Stimulated activated CD8-positive, alpha-beta memory T cell treated with anti-CD3 and anti-CD28 coated beads, Interleukin-2, amount 100 ng/mL, for 48 hours (primary cell): ENCODE measurements around the gene MAB21L3.
"Not testable (repeated sequence)": the region's sequence is repeated elsewhere in the genome, so short reads cannot be mapped to it uniquely, and the experiment has no call there.

Experiments used
- DNase-seq, 2 donors: peaks; one replicate each; pipeline ENCODE4 v3.0.0-alpha.2; 2020; ENCODE audit warnings: low read depth in 2 of 2

The MAB21L3 gene

DNA sequence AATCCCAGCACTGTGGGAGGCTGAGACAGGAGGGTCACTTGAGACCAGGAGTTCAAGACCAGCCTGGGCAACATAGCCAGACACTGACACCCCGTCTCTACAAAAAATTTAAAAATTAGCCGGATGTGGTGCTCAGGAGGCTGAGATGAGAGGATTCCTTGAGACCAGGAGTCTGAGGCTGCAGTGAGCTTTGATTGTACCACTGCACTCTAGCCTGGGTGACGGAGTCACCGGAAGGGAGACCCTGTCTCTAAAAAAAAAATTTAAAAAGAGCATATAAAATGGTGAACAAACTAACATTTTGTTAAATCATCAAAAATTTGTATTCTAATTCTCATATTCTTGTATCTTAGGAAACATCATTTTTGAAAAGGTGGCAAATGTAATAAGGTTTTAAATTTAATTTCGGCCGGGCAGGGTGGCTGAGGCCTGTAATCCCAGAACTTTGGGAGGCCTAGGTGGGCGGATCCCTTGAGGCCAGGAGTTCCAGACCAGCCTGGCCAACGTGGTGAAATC, 27.1 kb downstream of the MAB21L3 start:
- no peak for DNase-seq

DNA sequence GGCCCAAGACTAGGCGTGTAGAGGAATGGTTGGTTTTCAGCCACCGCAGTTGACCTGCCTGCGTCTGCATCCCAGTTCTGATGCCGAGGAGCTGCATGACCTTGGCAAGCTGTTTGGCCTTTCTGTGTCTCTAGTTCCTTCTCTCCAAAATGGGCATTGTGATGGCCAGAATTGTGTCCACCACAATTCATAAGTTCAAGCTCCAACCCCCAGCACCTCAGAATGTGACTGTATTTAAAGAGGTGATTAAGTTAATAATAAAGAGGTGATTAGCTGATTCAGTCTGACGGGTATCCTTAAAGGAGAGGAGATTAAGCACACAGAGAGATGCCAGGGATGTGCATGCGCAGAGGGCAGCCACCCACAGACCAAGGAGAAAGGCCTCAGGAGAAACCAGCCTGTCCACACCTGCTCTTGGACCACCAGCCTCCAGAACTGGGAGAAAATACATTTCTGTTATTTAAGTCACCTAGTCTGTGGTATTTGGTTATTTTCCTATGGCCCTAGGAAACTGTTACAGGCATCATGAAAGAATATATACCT, 28.5 kb downstream of the MAB21L3 start:
- DNase-seq, result no peak

DNA sequence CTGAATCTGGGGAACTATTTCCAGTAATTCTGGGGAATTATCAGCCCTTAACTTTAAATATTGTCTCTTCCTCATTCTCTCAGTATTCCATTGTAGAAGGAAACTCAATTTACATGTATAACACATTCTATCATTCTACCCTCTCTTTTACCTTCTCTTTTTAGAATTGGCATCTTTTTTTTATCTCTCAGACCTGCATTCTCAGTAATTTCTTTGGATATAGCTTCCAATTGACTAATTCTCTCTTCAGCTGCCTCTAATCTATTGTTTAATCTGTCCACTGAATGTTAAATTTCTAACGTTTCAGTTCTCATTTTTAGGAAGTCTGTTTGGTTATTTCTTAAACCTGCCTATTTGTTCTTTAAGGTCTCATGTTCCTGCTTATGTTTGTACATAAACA, 33.0 kb downstream of the MAB21L3 start:
- no peak for DNase-seq

DNA sequence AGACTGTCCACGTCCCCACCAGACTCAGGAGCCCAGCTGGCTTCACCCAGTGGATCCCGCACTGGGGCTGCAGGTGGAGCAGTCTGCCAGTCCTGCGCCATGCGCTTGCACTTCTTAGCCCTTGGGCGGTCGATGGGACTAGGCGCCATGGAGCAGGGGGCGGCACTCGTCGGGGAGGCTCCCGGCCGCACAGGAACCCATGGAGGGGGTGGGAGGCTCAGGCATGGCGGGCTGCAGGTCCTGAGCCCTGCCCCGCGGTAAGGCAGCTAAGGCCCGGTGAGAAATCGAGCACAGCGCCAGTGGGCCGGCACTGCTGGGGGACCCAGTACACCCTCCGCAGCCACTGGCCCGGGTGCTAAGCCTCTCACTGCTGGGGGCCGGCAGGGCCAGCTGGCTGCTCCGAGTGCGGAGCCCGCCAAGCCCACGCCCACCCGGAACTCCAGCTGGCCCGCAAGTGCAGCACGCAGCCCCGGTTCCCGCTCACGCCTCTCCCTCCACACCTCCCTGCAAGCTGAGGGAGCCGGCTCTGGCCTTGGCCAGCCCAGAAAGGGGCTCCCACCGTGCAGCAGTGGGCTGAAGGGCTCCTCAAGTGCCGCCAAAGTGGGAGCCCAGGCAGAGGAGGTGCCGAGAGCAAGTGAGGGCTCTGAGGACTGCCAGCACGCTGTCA, 35.4 kb downstream of the MAB21L3 start:
- not testable (repeated sequence) for DNase-seq

DNA sequence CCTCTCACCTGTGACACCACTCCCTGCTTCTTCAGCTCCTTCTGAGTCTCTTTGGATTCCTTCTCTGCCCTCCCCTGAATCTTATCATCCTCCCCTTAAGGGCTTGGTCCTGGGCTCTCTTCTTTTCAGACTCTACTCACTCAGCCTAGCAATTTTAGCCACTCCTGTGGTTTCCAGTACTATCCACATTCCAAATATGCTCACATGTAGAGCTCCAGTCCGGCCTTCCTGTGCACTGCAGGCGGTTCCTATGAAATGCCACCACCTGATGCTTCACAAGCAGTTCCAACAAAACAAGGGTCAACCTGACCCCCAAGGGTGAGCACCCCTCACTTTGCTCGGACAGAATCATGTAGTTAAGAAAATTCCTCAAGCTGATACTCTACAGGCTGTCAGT, 35.9 kb downstream of the MAB21L3 start:
- DNase-seq, result no peak

DNA sequence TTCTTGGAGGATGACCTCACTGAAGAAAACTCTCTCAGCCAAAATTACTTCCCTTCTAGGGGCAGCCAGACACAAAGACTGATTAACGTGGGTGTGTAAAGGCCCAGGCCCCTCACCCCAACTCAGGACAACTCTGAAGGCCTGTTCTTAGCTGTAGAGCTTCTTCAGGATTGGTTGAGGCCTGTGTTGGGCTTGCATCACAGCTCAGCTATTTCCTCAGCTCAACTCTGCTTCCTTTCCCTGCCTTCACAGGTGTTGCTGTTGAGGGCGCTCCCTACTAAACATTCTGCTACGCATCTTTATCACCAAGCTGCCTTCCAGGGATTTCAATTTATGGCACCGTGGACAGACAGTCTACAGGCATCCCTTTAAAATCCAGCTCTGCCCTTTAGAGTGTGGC, 36.8 kb downstream of the MAB21L3 start:
- no peak for DNase-seq

DNA sequence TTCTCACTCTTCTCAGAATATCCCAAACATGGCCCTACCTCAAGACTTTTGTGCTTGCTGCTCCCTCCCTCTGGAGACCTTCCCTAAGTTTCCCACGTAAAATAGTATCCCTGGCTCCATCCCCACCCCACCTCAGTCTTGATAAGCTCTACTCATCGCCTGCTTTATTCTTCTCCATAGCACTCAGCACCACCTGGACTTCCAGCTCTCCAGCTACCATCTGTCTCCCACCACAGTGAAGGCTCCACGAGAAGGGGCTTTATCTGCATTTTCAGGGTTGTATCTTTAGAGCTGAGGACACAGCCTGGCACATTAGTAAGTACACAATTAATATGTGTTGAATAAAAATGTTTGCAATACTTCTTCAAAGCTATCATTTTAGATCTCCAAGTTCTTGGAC, 37.8 kb downstream of the MAB21L3 start:
- no peak for DNase-seq

DNA sequence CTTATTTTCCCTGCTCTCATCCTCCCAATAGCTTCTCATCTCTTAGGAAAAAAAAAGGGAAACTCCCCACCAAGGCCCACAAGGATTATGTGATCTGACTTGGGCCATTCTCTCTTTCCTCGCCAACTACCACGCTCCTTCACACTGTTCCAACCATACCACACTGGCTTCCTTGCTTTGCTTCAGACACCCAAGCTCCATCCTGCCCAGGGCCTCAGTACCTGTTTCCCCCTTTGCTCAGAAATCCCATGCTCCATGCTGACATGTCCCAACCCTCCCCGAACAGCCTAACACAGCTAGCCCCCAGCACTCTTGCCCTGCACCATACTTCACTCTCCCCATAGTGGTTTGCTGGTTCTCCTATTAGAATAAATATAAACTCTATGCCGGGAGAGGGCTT, 39.2 kb downstream of the MAB21L3 start:
- no peak for DNase-seq

DNA sequence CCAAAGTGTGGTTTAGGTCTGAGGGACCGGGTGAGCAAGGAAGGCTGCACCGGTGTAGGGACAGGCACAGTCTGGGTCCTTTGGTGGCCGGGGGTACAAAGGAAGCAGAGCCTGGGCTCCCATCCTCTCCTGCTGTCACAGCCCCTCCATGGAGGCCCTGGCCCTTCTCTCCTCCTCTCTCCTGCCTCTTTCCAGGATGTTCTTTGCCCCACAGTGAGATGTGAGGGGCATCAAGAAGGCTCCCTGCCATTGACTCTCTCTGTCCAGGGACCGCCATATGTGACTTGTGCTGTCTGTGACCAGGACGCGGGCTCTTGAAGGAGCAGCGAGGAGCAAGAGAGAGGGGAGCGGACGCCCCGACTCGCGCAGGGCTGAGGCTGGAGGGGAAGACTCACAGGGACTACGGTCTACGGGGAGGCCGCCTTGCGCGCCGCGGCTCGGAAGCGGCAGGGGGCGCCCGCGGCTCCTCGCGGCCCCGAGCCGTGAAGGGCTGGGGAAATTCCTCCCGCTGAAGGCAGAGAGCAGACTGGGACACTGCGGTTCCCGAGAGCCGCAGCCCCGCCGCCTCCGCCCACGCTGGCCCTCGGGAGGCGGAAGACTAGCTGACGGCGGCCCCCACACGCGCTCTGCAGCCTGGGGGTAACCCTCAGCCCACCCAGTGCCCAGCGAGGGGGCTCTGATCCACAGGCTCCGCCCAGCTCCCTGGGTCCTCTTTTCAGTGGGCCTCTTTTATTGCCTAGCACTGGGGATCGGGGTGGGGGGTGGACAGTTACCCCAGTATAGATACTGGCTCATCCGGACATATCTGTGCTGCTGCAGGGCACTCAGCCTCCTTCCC, 40.8 kb downstream of the MAB21L3 start:
- peak; percentile 69 to 74 for DNase-seq

DNA sequence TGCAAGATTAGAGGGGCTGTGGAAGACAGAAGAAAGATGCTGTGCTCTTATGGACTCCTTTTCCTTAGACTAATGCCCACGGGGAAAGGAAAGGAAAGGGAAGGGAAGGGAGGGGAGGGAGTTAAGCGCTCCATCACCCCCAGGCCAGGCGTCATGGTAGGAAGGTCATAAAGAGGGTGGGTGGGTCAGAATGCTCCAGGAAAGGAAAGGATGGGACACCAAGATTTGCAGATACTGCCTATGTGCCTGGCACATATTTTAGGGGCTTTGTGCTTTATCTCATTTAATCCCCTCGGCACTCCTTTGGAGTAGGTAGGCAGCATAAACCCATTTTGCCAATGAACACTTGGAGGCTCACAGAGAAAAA, 41.4 kb downstream of the MAB21L3 start:
- no peak for DNase-seq

DNA sequence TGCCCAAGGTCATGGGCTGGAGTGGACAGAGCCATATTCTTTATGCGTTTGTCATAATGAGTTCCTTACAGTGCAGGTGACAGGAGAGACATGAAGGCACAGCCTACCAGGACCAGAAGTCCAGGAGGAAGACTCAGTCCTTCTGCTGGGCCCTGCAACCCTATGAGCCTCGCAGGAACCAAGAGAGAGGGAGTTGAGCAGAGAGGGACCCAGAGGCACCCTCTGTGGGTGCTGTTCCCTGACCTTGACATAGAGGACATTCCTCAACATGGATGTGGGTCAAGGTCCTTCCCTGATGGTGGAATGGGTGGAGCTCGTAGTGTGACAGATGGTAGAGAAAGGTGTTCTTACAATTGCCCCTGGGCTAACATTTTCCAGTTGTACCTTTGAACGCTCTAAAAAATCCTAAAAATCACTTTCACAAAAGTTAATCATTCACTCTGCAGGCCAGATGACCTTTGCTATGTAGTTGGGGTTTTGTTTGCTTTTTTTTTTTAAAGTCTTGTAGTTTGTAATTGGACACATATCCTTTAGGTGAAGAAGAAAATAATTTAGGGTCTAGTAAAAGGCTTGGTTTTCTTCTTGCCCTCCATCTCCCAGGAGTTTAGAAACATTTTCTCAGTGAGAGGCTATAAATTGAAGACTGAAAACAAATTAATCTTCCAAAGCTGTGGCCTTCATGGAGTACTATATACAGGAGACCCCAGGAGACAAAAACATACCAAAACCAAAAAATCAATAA, 41.9 kb downstream of the MAB21L3 start:
- no peak for DNase-seq

DNA sequence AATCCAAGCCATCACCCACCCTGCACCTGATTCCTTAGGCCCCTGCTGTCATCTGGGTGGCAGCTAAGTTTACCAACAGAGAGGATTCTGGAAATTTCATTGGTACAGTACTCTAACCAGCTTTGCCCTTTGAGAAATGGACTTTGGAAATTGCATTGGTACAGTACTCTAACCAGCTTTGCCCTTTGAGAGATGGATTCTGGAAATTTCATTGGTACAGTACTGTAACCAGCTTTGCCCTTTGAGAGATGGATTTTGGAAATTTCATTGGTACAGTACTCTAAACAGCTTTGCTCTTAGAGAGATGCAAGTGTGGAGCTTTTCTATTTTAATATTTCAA, 42.5 kb downstream of the MAB21L3 start:
- no peak for DNase-seq

DNA sequence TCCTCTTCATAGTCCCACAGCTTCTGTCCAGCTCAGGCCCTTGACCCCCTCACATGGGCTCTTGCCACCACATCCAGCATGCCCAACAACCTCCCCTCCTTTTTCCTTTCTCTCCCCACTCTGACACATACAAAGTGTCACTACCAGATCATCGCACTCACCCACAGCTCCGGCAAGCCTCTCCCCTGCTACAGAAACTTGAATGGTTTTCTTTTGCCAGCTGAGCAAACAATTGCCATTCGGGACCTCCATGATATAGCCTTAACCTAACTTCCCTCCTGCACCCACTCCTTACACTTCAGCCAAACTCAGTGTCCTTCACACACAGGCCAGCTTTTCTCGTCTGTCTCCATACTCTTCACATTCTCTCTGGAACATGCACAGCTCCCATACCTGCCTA, 43.3 kb downstream of the MAB21L3 start:
- no peak for DNase-seq

DNA sequence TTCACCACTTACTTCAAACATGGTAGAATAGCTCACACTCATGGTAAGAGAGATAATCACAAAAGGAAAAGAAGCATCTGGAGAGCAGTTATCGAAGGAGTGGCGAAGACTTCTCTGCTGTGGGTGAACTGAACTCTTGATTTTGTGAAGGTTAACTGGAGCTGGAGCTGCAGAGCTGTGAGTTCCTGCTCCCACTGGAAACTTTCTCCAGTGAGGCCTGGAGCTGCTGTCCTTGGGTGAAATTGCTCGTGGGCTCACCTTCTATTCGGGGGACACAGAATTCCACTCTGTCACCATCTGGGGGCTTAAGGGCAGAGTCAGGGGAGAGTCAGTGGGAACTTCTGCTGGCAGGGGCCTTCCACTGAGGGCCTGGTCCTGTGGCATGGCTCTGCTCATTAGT, 45.9 kb downstream of the MAB21L3 start:
- DNase-seq, result no peak

DNA sequence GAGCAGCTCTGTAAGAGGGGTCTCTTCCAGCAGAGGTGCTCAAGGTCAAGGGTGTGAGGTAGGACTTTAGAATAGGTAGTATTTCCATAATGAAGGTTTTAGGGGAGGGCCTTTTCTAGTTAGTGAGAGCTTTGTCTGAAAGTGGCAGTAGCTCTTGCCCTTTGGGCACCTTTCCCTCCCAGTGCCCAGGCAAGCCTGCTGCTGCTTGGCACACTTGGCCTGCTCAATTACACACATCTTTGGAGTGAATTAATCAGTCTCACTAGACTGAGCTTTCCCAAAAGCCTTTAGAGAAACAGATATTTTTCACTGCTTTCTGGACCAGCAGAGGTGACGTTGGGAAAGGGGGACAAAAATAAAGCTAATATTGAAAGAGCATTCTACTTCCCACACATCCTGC, 48.0 kb downstream of the MAB21L3 start:
- no peak for DNase-seq

DNA sequence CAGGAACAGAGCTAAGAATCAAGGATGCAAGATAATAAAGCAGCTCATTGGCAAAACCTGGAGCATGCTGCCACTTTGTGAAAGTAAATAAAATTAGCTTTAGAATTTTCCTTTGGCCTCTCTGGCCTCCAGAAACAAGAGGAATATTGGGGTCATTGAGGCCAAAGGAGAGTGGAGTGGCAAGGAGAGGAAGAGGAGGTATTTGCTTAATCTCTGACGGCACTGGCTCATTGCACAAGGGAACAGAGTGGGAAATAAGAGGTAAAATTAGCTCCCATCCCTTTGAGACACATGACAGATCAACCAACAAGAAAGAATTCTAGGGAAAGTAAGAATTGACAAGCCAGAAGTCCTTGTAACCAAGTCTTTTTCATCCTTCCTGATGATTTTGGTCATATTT, 48.4 kb downstream of the MAB21L3 start:
- no peak for DNase-seq

DNA sequence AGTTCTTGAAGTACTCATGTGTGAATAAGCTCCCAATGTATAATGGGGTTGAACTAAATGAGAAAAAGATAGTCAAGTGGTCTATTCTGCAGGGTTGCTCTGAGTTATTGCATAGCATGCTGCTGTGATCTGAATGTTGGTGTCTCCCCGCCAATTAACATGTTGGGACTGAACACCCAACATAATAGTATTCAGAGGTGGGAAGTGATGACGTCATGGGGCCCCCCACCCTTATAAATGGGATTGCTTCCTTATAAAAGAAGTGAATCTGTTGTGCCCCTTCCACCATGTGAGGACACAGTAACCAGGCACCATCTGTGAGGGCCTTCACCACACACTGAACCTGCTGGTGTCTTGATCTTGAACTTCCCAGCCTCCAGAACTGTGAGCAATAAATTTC, 50.2 kb downstream of the MAB21L3 start:
- no peak for DNase-seq

DNA sequence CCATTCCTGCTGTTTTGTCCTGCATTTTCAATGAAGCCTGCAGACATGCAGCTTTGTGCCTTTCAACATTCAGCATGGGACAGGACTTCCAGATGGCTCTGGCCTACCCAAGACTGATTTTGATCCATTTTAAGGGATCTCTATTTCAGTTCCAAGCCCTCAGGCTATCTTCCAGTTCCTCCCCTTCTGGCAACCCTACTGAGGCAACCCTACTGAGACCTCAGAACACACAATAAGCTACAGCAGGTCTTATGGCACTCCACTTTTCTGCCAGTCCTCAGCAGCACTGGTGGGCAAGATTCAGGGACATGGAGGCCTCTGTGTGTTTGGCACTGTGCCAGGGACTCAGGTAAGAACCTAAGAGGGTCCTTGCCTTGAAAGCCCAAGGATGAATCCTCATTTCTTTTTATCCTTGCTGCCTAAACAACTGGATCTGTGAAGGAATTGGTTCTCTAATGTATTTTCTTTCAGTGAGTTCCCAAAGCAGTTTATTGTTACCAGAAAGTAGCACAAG, 50.7 kb downstream of the MAB21L3 start:
- no peak for DNase-seq

DNA sequence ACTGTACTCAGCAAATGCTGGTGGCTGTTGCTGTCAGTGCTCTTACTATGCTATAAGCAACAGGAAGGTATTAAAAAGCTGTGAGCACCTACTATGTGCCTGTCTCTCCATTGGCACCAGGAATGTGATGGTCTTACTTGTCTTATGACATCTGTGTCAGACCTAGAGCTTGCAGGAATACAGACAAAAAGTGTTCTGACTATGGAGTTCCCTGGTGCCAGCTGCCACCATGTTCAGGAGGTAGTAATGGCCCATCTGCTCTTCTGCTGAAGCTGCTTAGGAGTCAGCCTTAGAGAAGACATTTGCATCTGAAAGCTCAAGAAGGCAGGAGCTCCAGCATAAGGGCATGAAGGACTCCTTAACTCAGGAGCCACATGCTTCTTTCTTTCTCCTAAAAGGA, 52.3 kb downstream of the MAB21L3 start:
- DNase-seq, result no peak

DNA sequence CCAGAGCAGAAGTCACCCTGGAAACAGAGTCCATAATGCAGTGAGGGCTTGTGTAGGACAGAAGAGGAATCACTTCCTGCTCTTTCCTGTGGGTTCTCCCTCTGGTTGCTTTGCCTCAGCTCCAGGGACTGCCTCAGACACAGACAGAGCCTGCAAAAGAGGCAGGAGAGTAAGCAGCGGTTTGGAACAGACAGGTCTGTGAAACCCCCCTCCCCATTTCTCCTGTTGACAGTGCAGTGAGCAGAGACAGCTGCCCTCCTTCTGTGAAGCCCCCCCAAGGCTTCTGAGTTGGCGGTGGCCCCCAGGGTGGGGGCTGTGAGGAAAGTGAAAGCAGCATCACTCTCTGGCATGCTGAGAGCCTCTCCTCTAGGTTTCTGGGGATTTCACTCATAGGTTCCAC, 53.0 kb downstream of the MAB21L3 start:
- DNase-seq, result no peak

DNA sequence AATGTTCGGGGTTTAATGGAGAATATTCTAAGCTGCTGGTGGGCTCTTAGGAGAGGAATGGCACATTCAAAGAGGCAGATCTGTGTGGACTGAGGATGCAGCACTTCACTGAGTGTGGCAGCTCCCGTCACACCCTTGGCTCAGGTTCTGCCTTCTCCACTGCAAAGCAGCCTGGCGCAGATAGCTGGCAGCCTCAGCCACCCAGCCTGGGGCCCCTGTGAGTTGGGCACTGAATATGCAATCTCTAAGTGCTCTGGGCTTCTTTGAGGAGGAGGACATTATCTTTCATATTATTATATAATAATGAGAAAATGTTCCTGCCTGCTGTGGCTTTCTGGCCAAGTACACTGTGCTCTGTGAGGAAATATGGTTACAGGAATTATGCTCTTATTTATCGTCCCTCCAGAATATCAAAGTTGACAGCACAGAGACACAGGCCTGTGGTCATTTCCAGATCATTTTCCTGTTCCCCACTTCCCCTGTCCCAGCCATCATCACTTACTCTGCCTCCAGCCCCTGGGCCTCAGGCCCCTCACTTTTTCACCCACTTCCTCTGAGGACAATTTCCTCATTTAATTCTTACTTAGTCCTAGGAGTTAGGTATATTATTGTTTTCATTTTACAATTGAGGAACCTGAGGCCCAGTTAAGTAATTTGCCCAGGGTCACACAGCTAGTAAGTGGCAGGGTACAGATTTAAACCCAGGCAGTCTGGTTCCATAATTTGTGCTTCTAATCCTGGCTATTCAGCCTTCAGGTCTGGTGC, 53.6 kb downstream of the MAB21L3 start:
- no peak for DNase-seq

DNA sequence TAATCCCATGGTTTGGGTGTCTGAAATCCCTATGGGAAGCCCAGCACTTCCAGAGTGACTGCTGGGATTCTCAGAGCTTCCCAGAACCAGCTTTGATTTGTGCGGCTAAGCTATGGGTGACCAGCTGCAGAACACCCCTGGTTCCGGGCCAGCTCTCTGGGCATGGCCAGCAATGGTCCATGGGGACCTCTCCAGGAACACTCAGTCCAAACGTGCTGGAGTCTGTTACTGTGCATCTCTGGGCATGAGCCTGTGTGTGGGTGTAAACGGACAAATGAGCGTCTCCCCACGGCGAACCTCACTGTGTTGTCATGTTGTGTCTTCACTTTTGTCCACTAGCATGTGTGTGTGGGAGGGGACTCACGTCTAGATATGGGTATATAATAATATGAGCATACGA, 54.4 kb downstream of the MAB21L3 start:
- no peak for DNase-seq
